ENCODE measurements around the gene SORCS2. TPM values are rescaled to one million over a fixed set of nuclear protein-coding genes. Genes with fewer than 3 reads are reported as not detected.

The SORCS2 gene
- total RNA-seq, 1 donor from 2014 or later = 13.8 TPM

GRCh38 chr4:7565483-7565882, 373.1 kb downstream of the SORCS2 start:
- Histone ChIP-seq H4K20me1 (ENCODE audit: insufficient read depth, low read length) (peaks cover 3% of the 10 kb centered on the region), H3K4me3 (ENCODE audit: insufficient read depth, low read depth, low read length) (no peak overlapping the region), H3K79me2 (ENCODE audit: insufficient read depth, low read length) (no peaks in the 10 kb centered on the region), H3K4me1 (ENCODE audit: insufficient read depth, low read length) (no peaks in the 10 kb centered on the region), H3K4me2 (ENCODE audit: low read length) (no peak overlapping the region), H3K9ac (ENCODE audit: low read length) (no peak overlapping the region), H3K27ac (ENCODE audit: low read depth, low read length) (no peak overlapping the region), H3K27me3 (ENCODE audit: insufficient read depth, low read length) (no peaks in the 10 kb centered on the region), H3K36me3 (ENCODE audit: insufficient read depth, low read length) (no peaks in the 10 kb centered on the region), H3K9me3 (ENCODE audit: insufficient read depth, low read depth, low read length) (peaks cover 4% of the 10 kb centered on the region), H2AFZ (ENCODE audit: low read depth, low read length) (no peak overlapping the region)
- no peak overlapping the region for H3K4me3 Mint-ChIP-seq (ENCODE audit: unreplicated experiment)
- peaks cover 8% of the 10 kb centered on the region for H3K9me3 Mint-ChIP-seq (ENCODE audit: unreplicated experiment)
- H3K36me3 Mint-ChIP-seq (ENCODE audit: low read depth, unreplicated experiment) = peaks cover 8% of the 10 kb centered on the region
- H3K27ac Mint-ChIP-seq (ENCODE audit: unreplicated experiment) = no peak overlapping the region
- FAIRE-seq (no peak), DNase-seq (ENCODE audit: low read depth) (no peak)
- H3K27me3 Mint-ChIP-seq (ENCODE audit: low read depth, unreplicated experiment) = peaks cover 11% of the 10 kb centered on the region
- no peak for TF ChIP-seq CTCF (IDR thresholded peaks at IDR 0.05; ENCODE audit: insufficient read depth, low read depth, low read length)
- TF ChIP-seq EZH2 (IDR thresholded peaks at IDR 0.05; ENCODE audit: insufficient read depth, low read length) = no peak
- H3K4me1 Mint-ChIP-seq (ENCODE audit: low read depth, unreplicated experiment) = no peaks in the 10 kb centered on the region

DNA sequence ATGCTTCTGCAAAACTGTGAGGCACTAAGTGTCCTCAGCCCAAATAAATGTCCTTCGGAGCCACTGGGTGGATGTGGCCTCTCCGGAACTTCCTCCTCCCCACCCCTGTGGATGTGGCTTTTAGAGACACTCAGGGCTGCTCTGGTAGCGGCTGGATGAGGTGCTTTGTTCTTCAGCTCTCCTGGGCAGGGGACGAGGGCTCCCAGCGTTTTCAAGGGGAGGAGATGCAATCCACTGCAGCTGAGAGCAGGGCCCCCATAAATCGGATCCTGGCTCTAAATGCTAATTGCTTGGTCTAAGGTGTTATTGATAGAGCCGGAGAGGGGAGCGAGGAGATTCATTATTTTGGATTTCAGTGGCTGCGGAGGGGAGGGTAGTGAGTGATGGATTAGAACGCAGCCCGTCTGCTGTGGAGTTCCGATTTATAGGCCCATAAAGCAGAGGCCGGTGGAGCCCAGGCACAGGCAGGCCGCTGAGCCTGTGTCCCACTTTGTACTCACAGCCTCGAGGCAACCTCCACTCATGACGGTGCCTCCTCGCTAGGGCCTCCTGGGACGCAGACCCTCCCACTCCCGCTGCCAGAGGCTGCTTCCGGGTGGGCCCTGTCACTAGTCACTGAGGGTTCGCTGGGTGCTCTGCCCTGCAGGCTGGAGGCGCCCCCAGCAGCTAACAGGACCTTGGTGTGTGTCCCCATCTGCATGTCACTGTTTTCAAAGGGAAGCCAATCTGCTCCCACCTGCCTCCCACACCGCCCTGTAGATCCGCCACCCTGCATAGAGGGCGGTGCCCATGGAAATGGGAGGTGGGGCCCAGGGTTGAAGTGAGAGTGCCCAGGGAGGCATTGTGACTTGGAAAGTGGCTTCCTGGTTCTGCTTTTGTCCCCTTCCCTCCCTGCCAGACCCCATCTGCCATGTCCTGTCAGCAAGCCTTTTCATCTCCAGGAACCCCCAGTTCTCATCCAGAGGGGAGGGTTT, 377.8 kb downstream of the SORCS2 start:
- Histone ChIP-seq H3K36me3 (ENCODE audit: insufficient read depth, low read length) (no peaks in the 10 kb centered on the region), H3K4me1 (ENCODE audit: insufficient read depth, low read length) (no peaks in the 10 kb centered on the region), H3K4me2 (ENCODE audit: low read length) (no peak overlapping the region), H4K20me1 (ENCODE audit: insufficient read depth, low read length) (no peaks in the 10 kb centered on the region), H3K4me3 (ENCODE audit: insufficient read depth, low read depth, low read length) (no peak overlapping the region), H3K27ac (ENCODE audit: low read depth, low read length) (no peak overlapping the region), H3K27me3 (ENCODE audit: insufficient read depth, low read length) (no peaks in the 10 kb centered on the region), H3K79me2 (ENCODE audit: insufficient read depth, low read length) (no peaks in the 10 kb centered on the region), H3K9me3 (ENCODE audit: insufficient read depth, low read depth, low read length) (peaks cover 18% of the 10 kb centered on the region), H2AFZ (ENCODE audit: low read depth, low read length) (no peak overlapping the region), H3K9ac (ENCODE audit: low read length) (no peak overlapping the region)
- Mint-ChIP-seq H3K36me3 (ENCODE audit: low read depth, unreplicated experiment) (peaks cover 23% of the 10 kb centered on the region), H3K27me3 (ENCODE audit: low read depth, unreplicated experiment) (peaks cover 12% of the 10 kb centered on the region), H3K4me3 (ENCODE audit: unreplicated experiment) (no peak overlapping the region), H3K4me1 (ENCODE audit: low read depth, unreplicated experiment) (no peaks in the 10 kb centered on the region), H3K9me3 (ENCODE audit: unreplicated experiment) (peaks cover 41% of the 10 kb centered on the region), H3K27ac (ENCODE audit: unreplicated experiment) (no peak overlapping the region)
- TF ChIP-seq EZH2 (IDR thresholded peaks at IDR 0.05; ENCODE audit: insufficient read depth, low read length) (no peak), CTCF (IDR thresholded peaks at IDR 0.05; ENCODE audit: insufficient read depth, low read depth, low read length) (no peak)
- DNase-seq (ENCODE audit: low read depth) (no peak), FAIRE-seq (no peak)

- peaks cover 47% of the 10 kb centered on the region for H3K9me3 Mint-ChIP-seq (ENCODE audit: unreplicated experiment)
- H3K27ac Mint-ChIP-seq (ENCODE audit: unreplicated experiment) = no peak overlapping the region
- TF ChIP-seq CTCF (IDR thresholded peaks at IDR 0.05; ENCODE audit: insufficient read depth, low read depth, low read length) (no peak), EZH2 (IDR thresholded peaks at IDR 0.05; ENCODE audit: insufficient read depth, low read length) (no peak)
- Histone ChIP-seq H2AFZ (ENCODE audit: low read depth, low read length) (no peak overlapping the region), H3K4me1 (ENCODE audit: insufficient read depth, low read length) (no peaks in the 10 kb centered on the region), H3K36me3 (ENCODE audit: insufficient read depth, low read length) (no peaks in the 10 kb centered on the region), H3K9ac (ENCODE audit: low read length) (no peak overlapping the region), H3K27ac (ENCODE audit: low read depth, low read length) (no peak overlapping the region), H3K27me3 (ENCODE audit: insufficient read depth, low read length) (no peaks in the 10 kb centered on the region), H4K20me1 (ENCODE audit: insufficient read depth, low read length) (no peaks in the 10 kb centered on the region), H3K9me3 (ENCODE audit: insufficient read depth, low read depth, low read length) (peaks cover 23% of the 10 kb centered on the region), H3K4me3 (ENCODE audit: insufficient read depth, low read depth, low read length) (no peak overlapping the region), H3K79me2 (ENCODE audit: insufficient read depth, low read length) (no peaks in the 10 kb centered on the region), H3K4me2 (ENCODE audit: low read length) (no peak overlapping the region)
- peaks cover 15% of the 10 kb centered on the region for H3K27me3 Mint-ChIP-seq (ENCODE audit: low read depth, unreplicated experiment)
- FAIRE-seq (no peak), DNase-seq (ENCODE audit: low read depth) (no peak)
- H3K36me3 Mint-ChIP-seq (ENCODE audit: low read depth, unreplicated experiment) = peaks cover 24% of the 10 kb centered on the region
- no peaks in the 10 kb centered on the region for H3K4me1 Mint-ChIP-seq (ENCODE audit: low read depth, unreplicated experiment)
- no peak overlapping the region for H3K4me3 Mint-ChIP-seq (ENCODE audit: unreplicated experiment)
These were observed 378.7 kb downstream of the SORCS2 start for GRCh38 chr4:7571001-7571400.

All from astrocyte (in vitro differentiated cells and primary cell).